ENCODE measurements around the gene GATA1.

DNA sequence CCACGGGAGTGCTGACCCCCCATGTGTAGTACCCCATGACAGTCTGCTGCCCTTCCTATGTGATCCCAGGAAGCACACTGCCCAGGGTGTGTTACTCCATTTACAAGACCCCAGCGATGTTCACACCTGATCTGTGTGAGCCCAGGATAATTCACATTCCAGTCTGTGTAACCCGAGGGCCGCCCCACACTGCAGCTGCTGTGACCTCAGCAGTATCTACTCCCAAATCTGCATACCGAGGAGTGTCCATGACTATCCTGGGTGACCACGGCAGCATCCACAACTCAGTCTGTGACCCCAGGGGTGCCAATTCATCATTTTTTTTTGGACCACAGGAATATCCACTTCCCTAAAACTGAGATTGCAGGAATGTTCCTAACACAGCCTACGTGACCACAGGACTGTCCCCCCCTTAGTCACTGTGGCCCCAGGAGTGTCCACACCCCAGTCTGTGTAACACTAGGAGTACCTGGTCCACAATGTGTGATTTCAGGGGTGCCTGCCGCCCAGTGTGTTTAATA, 32.6 kb upstream of the GATA1 start:
- TF ChIP-seq, protein P1, sequence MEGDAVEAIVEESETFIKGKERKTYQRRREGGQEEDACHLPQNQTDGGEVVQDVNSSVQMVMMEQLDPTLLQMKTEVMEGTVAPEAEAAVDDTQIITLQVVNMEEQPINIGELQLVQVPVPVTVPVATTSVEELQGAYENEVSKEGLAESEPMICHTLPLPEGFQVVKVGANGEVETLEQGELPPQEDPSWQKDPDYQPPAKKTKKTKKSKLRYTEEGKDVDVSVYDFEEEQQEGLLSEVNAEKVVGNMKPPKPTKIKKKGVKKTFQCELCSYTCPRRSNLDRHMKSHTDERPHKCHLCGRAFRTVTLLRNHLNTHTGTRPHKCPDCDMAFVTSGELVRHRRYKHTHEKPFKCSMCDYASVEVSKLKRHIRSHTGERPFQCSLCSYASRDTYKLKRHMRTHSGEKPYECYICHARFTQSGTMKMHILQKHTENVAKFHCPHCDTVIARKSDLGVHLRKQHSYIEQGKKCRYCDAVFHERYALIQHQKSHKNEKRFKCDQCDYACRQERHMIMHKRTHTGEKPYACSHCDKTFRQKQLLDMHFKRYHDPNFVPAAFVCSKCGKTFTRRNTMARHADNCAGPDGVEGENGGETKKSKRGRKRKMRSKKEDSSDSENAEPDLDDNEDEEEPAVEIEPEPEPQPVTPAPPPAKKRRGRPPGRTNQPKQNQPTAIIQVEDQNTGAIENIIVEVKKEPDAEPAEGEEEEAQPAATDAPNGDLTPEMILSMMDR (IDR thresholded peaks at IDR 0.05) = no peak
- no peak for TF ChIP-seq POLR2A (IDR thresholded peaks at IDR 0.05)

All from breast epithelium (tissue), 3 donors.